Ecto neural progenitor cell (in vitro differentiated cells): ENCODE measurements around the gene PCNX2.

Experiments
- DNase-seq: peaks from one replicate; pipeline ENCODE4 v3.0.0-alpha.2; 2018; ENCODE audit warnings: low spot score

PCNX2 gene

GRCh38 chr1:232958067-232958466 is 337.5 kb downstream of the PCNX2 start:
- DNase-seq: no peak

- DNase-seq: no peak
These were observed 339.4 kb downstream of the PCNX2 start for GRCh38 chr1:232956081-232956480.

DNA sequence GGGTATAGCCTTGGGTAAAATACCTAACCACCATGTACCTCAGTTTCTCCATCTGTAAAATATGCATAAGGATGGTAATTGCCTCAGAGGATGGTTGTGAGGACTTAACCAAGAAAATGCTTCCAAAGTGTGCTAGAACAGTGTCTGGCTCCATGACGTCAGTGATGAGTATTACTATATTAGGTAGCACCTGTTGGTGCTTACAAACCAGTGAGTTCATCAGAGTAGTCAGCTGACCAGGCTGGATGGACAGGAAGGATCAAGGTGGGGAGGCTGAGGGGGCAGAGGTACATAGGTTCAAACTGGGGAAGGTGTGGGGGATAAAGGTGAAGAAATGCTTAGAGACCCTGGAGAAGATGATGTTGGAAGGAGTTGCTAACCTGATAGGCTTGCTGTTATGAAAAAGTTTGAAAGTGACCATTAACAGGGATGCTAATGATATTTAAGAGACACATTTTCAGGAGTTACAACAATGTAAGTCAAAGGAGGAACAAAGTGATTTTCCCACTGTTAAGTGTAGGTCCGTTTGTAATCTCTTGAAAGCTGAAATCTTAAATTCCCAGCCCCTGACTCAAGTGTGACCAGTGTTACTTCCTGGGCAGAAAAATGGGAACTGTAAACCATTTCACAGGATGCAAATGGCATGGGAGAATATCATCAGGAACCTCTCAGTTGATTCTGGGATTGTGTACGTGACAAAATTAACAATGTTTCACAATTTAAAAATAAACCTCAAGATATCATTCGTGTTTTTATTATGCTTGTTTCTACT is 340.7 kb downstream of the PCNX2 start:
- no peak for DNase-seq

GRCh38 chr1:232952514-232953499 is 342.7 kb downstream of the PCNX2 start:
- DNase-seq: peak; percentile 65

DNA sequence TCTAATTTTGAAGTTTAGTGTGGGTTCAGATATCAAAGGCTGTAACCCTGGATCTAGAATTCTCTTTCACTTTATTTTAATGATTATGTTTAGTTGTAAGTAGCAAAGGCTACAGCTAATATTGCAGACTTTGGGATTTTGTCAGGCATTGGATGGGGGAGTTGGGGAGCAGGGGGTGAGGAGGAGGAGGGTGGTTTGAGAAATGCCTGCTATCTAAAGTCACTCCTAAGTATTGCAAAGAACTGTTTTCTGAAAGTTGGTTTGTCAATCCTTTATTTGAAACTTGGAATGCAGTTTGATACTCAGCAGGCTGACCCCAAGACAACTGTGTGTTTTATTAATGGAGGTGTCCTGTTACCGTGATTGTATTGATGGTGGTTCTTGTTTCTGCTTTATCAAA is 343.9 kb downstream of the PCNX2 start:
- DNase-seq: no peak

DNA sequence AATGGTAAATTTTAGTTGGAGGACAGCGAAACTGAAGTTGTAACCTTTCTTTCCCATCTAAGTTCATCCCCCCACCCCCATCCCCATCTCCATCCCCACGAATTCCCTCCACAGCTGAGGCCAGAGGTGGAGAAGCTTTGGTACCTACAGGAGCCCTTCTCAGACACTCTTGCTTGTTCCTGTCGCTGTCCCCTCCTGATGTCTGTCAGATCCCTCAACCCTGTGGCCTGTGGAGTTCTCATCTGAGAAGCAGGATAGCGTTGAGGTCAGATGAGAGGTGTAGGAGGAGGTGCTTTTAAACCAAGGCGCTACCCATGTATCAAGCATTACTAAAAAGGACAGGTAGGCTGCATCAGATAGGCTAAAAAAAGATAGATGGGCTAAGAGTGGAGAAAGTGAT is 344.3 kb downstream of the PCNX2 start:
- no peak for DNase-seq

DNA sequence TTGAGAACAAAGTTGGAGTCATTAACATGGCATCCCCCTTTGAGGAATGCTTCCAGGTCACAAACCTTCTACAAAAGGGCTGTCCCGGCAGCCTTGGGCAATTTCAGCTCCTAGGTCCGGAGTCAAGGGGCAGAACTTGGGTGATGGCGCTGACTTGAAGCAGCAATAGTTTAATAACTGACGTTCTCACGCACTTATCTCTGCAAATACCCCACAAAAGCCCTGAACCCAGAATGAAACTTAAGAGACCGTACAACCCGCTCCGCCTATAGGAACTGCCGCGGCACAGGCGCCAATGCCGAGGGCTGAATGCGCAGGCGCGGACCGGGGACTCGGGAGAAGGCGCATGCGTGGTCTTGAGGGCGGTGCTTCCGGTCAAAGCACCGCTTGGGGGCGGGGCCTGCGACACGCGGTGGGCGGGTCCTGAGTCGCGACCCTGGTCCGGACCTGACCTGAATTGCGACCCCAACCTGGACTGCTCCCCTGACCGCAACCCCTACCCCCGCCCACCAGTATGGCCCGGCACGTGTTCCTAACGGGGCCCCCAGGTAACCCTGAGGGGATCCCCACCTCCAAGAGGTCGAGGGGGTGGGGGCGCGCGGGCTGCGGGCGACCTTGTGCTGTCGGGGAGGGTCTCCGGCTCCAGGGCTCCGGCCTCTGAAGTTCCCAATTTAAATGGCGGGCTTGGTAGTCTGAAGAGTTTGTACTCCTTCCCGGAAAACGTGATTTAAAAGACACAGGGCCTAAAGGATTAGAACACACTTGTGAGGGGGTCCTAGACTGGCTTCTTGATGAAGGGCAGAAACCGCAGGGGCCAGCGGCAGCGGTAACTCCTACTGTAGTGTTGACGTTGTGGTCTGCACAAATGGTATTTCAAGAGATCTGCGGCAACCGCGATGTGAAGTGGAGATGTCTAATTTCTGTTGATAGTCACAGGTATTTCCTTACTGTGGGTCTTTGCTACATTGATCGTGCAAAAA is 345.0 kb downstream of the PCNX2 start, which contains the start of gene NTPCR:
NTPCR (plus strand) TSS at position 415 of the 980 bp plus-strand sequence; CDS start at position 515, 100 bp downstream.
- peak; percentile 98 for DNase-seq

- DNase-seq: no peak
These were observed 345.8 kb downstream of the PCNX2 start for GRCh38 chr1:232949636-232950196.

GRCh38 chr1:232944347-232944746 is 351.2 kb downstream of the PCNX2 start:
- no peak for DNase-seq

GRCh38 chr1:232943679-232944252 is 351.8 kb downstream of the PCNX2 start:
- DNase-seq: no peak

DNA sequence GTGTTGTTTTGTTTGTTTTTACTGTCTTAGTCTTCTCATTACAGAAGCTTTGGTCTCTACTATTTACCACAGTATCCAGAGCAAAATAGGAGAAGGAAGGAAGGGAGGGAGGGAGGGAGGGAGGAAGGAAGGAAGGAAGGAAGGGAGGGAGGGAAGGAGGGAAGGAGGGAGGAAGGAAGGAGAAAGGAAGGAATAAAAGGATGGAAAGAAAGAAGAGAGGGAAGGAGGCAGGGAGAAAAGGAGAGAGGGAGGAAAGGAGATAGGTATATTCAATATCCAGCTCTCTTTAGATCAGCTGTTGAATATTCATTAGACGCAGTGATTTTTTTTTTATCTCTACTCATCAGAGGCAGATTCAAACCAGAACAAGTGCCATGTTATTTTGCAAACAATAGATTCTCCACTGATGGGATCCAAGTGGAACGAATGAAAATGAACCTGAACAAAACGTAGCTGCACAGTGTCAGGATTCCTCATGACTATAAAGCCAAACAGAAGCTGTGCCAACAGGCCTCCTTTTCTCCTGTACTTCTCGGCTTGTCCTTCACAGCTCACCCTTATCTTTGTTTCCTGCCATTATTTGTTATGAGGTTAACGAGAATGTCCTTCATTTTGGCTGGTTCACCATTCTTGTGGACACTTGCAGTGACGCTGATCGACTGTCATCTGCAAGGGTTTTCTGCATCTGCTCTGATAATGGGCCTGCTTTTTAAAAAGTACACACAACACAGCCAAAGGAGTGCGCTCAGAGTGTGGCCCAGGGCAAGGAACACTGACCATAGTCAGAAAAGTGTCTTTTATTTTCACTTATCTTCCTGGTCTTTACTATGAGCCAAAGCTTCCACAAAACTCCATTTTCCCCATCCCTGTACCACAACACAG is 352.9 kb downstream of the PCNX2 start:
- no peak for DNase-seq

- DNase-seq: no peak
These were observed 355.3 kb downstream of the PCNX2 start for GRCh38 chr1:232940262-232940661.

DNA sequence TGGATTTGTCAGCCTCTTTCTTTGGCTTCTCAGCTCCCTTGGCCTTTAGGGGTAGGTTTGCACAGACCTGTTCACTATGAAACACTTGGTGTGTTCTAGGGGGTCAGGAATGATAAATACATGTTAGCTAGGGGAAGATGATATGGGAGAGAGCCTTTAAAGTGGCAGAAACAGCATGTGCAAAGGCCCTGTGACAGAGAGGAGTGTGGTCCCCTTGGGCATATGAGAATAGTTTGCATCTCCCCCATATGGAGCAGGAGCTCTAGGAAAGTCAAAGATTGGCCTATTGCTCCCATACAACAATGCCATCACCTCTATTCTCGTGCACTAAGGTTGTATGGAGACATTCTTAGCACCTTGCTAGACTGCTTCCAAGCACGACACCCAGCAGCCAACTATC is 355.8 kb downstream of the PCNX2 start:
- no peak for DNase-seq

DNA sequence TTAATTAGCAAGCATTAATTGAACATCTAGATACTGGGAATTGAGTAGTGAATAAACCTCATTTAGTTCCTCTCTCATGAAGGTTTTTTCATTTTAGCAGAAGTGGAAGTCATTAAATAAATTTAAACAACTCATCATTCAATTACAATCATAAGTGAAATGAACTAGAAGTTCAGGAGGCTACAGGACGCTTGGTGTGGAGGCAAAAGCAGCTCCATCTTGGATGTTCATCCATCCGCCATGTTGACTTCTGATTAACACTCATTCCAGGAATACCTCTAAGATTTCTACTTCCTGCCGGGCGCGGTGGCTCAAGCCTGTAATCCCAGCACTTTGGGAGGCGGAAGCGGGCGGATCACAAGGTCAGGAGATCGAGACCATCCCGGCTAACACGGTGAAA is 356.6 kb downstream of the PCNX2 start:
- DNase-seq: no peak

- DNase-seq: no peak
These were observed 357.7 kb downstream of the PCNX2 start for GRCh38 chr1:232937741-232938375.

GRCh38 chr1:232936941-232937340 is 358.6 kb downstream of the PCNX2 start:
- DNase-seq: no peak
